ENCODE measurements around the gene ZFAND6.

Gene ZFAND6

GRCh38 chr15:80026754-80027153 lies 32.7 kb upstream of the ZFAND6 start:
- Histone ChIP-seq H3K27me3 (replicated peaks) (no peaks in the 10 kb centered on the region), H3K4me3 (ENCODE audit: low read depth, low read length) (no peak overlapping the region), H3K36me3 (replicated peaks) (no peaks in the 10 kb centered on the region), H3K27ac (no peak overlapping the region)
- in situ Hi-C loops (cut with HindIII; ENCODE audit: low pct_ligation_motif_present, low sequenced_read_pairs): no loop called here
- no peak for TF ChIP-seq CTCF (IDR thresholded peaks at IDR 0.05; ENCODE audit: low read depth, low read length, missing control alignments)
- no peak for DNase-seq

GRCh38 chr15:80028937-80029336 lies 30.5 kb upstream of the ZFAND6 start:
- in situ Hi-C loops (cut with HindIII; ENCODE audit: low pct_ligation_motif_present, low sequenced_read_pairs): no loop called here
- H3K4me3 ChIP-seq (ENCODE audit: low read depth, low read length): no peak overlapping the region

GRCh38 chr15:80031841-80032240 lies 27.6 kb upstream of the ZFAND6 start:
- no peak for DNase-seq

More at GRCh38 chr15:80028937-80029336, 30.5 kb upstream of the ZFAND6 start:
- TF ChIP-seq CTCF (IDR thresholded peaks at IDR 0.05; ENCODE audit: low read depth, low read length, missing control alignments): no peak
- no peaks in the 10 kb centered on the region for H3K36me3 ChIP-seq (replicated peaks)
- no peak for DNase-seq
- no peak overlapping the region for H3K27ac ChIP-seq
- no peaks in the 10 kb centered on the region for H3K27me3 ChIP-seq (replicated peaks)

GRCh38 chr15:80034629-80035028 lies 24.8 kb upstream of the ZFAND6 start:
- TF ChIP-seq CTCF (IDR thresholded peaks at IDR 0.05; ENCODE audit: low read depth, low read length, missing control alignments): no peak
- H3K27ac ChIP-seq: no peak overlapping the region
- H3K4me3 ChIP-seq (ENCODE audit: low read depth, low read length): no peak overlapping the region
- no peaks in the 10 kb centered on the region for H3K36me3 ChIP-seq (replicated peaks)
- no peaks in the 10 kb centered on the region for H3K27me3 ChIP-seq (replicated peaks)
- in situ Hi-C loops (cut with HindIII; ENCODE audit: low pct_ligation_motif_present, low sequenced_read_pairs): no loop called here
- DNase-seq: no peak

More at GRCh38 chr15:80031841-80032240, 27.6 kb upstream of the ZFAND6 start:
- H3K36me3 ChIP-seq (replicated peaks): no peaks in the 10 kb centered on the region
- H3K27me3 ChIP-seq (replicated peaks): no peaks in the 10 kb centered on the region
- no peak overlapping the region for H3K4me3 ChIP-seq (ENCODE audit: low read depth, low read length)
- no peak for TF ChIP-seq CTCF (IDR thresholded peaks at IDR 0.05; ENCODE audit: low read depth, low read length, missing control alignments)
- in situ Hi-C loops (cut with HindIII; ENCODE audit: low pct_ligation_motif_present, low sequenced_read_pairs): no loop called here
- no peak overlapping the region for H3K27ac ChIP-seq

GRCh38 chr15:80036071-80036470 lies 23.4 kb upstream of the ZFAND6 start:
- no peak for DNase-seq
- Histone ChIP-seq H3K27me3 (replicated peaks) (no peaks in the 10 kb centered on the region), H3K27ac (no peak overlapping the region), H3K4me3 (ENCODE audit: low read depth, low read length) (no peak overlapping the region), H3K36me3 (replicated peaks) (no peaks in the 10 kb centered on the region)
- TF ChIP-seq CTCF (IDR thresholded peaks at IDR 0.05; ENCODE audit: low read depth, low read length, missing control alignments): no peak
- in situ Hi-C loops (cut with HindIII; ENCODE audit: low pct_ligation_motif_present, low sequenced_read_pairs): no loop called here

- in situ Hi-C loops (cut with HindIII; ENCODE audit: low pct_ligation_motif_present, low sequenced_read_pairs): no loop called here
- H3K27me3 ChIP-seq (replicated peaks): no peaks in the 10 kb centered on the region
- no peak overlapping the region for H3K27ac ChIP-seq
- H3K4me3 ChIP-seq (ENCODE audit: low read depth, low read length): no peak overlapping the region
- no peak for DNase-seq
- H3K36me3 ChIP-seq (replicated peaks): no peaks in the 10 kb centered on the region
- no peak for TF ChIP-seq CTCF (IDR thresholded peaks at IDR 0.05; ENCODE audit: low read depth, low read length, missing control alignments)
Measured at GRCh38 chr15:80041494-80042253, 17.8 kb upstream of the ZFAND6 start.
